MM.1S (cell line): ENCODE measurements around the gene CIROP.

Experiments
- CTCF ChIP-seq: fragments of 300-600 bp; sonication (generic); IDR thresholded peaks from 2 replicates; pipeline ENCODE4 v1.5.1; 2016; ENCODE audit warnings: antibody characterized with exemption, low read length, mixed read lengths
- EZH2 ChIP-seq: fragments of 300-600 bp; sonication (generic); optimal IDR thresholded peaks from 2 replicates; pipeline ENCODE3; 2017; ENCODE audit warnings: low read depth, mild to moderate bottlenecking, antibody characterized with exemption, low read length, mixed read lengths

- TF ChIP-seq CTCF (no peak), EZH2 (no peak)
Measured at GRCh38 chr14:23066368-23066767, 38.4 kb downstream of the CIROP start.
